ENCODE results near the gene SH3GL2.
A peak's percentile ranks its signal among the peaks of the same experiment; 100 is the strongest.

SH3GL2 gene

GRCh38 chr9:17611917-17612316, 33.1 kb downstream of the SH3GL2 start:
- DNase-seq, result no peak

- DNase-seq, result no peak
Measured at GRCh38 chr9:17613758-17614157, 34.9 kb downstream of the SH3GL2 start.

- DNase-seq, result no peak
Measured at GRCh38 chr9:17614250-17614649, 35.4 kb downstream of the SH3GL2 start.

DNA sequence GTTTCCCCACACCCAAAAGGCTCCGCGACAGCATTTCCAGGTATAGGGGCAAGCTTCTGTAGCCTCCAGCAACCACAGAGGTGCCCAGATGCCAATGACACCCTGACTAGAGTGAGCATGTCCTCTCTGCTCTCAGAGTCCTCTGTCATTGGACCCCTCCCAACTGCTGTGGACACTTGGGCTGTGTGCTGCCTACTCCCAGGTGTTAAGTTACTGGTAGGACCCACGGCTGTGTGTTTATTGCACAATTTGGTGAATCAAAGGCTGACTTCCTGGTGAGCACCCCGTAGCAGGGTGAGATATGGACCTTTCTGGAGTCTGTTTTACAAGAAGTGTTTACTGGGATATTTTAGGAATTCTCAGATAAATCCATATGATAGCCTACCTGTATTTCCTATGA, 36.0 kb downstream of the SH3GL2 start:
- no peak for DNase-seq

DNA sequence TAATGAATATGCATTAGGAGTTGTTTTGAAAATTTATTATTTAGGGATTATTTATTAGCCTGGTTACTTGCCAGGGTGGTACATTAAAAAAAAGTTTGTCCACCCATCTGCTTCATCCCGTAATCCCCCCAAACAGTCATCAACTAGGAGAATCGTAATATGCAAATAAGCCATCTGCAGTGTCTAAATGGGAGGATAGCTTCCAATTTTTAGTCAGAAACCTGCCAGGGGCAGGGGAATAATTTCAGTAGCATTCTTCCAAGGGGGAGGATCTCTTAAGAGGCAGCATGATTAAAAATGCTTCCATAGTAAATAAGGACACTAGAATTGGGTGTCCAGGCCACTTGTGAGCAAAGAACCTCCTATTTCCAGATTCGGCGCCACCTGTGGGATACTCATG, 43.3 kb downstream of the SH3GL2 start:
- DNase-seq, result no peak

DNA sequence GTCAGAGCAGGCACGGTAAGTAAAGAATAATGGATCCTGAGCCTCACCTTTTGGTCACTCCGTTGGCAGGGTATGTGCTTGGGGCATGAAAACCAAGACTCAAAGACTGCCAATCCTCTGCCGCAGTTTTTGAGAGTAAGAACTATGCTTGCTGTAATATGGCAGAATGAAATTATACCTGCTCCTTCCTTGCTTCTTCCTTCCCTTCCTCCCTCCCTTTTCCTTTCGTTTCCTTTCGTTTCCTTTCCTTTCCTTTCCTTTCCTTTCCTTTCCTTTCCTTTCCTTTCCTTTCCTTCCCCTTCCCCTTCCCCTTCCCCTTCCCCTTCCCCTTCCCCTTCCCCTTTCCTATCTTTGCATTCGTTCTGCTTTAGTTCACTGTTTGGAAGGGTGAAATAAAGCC, 43.9 kb downstream of the SH3GL2 start:
- no peak for DNase-seq

DNA sequence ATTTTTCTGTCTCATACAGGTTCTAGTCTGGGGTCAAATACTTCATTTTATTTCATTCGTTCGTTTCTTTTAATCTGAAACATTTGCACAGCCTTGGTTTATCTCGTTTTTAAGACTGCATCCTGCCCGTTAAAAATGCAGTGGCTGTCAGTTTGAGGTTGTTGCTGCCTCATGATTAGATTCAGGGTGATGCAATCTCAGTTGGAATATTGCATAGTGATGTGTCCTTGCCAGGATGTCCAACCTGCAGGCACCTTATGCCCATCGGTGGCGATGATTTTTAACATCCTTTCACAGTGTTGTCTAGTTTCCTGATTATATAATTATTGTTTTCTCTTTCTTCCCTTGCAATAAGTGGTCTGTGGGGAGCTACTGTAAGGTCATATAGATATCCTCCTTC, 45.1 kb downstream of the SH3GL2 start:
- DNase-seq, result no peak

- no peak for DNase-seq
Measured at GRCh38 chr9:17624571-17624970, 45.7 kb downstream of the SH3GL2 start.

DNA sequence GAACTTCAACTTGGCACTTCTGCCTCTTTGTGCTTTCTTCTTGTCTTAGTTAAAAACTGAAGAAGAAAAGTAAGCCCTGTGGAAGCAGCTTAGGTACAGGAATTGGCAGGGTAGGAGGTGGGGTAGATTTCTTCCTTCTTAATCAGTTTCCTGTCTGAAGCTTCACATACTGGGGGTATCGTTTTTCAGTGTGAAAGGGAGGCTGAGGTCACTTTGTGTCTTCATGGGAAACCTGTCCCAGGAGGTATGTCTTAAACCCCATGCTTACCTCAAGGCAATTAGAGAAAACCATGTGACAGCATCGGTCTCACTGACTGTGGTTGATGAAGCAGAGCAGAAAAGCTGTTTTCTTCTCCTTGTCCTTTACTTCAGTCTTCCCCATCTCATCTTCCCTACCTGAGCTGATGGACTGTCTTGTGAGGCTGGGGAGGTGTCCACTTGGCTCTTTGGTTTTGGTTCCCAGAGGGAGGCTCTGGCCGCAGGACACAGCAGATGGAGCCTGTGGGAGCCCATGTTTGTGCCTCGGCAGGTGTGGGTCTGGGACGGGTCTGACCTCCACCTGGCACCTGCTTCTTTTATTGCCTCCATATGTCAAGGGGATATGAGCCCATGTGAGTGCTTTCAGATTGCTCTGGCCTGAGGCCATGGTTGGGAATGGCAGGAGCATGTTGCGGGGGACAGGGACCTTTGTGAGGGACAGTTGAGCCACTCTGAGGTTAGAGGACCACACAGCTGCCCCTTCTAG, 47.0 kb downstream of the SH3GL2 start:
- DNase-seq, result no peak

DNA sequence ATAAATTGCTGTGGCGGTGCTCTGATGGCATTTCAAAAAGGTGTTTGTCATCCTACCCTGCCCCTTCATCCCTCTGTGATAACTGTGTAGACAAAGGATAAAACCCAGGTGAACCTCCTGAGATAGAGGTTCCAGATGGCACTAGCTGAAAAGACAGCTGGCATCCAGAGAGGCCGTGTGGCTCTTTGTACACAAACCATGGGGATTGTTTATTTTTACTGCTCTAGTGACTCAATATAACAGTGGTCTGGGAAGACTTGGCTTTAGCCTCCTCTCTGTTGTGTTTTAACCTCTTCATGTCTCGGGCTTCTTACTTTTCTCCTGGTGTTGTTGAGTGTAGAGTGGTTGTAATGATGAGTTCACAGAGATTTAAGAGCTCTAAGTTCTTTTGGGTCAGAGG, 48.8 kb downstream of the SH3GL2 start:
- DNase-seq, result peak; percentile 49

GRCh38 chr9:17628624-17629023, 49.8 kb downstream of the SH3GL2 start:
- DNase-seq, result no peak

DNA sequence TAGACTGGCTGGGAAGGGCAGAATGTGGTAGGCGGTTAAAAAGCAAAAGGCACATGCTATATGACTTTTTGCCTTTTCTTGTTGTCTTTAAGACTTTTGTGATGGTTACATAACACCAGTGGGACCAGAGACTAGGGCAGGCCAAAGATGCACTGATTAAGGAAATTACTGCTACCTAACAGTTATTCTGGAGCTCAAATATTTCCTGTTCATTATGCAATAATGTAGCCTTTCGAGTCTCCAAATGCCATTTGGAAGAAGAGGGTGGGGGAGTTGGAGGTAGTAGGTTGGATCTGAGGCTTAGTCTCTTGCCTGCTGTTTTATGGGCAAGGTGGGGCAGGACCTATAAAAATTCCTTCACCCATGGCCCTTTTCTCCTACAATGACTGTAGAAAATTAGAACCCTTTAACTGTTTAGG, 51.7 kb downstream of the SH3GL2 start:
- no peak for DNase-seq

DNA sequence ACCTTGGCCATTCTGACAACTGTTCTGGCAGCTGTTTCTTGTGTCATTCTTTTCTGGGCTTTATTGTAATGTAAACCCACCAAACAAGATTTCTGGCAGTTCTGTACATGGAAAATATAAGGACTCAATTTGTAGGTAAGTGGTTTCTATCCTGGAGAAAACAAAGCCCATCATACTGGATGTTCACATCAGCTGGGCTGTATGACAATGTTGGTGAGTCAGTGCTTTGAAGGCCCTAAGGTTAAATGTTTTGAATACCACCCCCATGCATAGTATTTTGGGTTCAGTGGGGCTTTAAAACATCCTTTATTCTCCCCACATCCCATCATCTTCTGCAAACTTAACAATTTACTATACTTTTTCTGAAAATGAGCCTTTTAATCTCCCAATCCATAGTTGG, 52.5 kb downstream of the SH3GL2 start:
- DNase-seq, result no peak

DNA sequence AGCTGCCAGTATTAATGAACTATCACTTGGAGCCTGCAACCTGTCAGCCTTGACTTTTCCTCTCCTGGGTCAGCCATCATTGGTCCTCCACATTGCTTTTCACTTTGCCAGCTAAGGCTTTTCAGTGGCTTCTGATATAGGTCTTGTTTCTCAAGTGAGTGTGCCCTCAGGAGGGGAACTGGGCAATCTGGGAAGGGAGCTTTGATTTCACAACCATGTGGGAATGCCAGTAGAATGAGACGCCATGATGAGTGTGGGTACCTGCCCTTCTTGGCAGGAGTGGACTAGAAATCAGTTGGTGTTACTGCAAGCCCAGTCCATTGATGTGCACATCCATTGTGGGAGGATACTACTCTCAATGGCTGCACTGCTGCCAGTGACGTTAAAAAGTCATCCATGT, 54.1 kb downstream of the SH3GL2 start:
- no peak for DNase-seq

DNA sequence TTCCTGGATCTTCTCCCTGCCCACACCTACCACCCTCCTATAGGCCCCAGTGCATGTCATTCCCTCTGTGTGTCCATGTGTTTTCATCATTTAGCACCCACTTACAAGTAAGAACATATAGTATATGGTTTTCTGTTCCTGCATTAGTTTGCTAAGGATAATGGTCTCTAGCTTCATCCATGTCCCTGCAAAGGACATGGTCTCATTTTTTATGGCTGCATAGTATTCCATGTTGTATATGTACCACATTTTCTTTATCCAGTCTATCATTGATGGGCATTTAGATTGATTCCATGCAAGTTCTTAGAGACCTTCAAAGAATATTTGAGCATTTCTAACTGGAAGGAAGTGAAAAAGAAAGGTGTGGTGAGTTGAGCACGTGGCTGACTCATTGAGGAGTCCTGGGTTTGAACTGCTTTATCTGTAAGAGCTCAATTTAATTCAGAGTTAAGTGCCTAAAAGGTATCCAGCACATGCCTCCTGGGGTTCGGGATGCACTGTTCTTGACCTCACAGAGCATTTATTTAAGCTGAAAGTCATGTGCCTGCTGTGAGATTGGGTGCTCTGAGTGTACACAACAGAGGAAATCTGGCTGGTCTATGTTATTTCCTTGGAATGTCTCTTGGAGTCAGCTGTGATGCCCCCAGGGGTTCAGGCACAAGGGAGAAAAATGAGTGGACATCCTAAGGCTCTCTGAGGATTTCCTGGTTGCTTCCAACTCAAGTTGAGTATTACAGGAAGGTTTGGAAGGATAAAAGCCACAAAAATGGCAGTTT, 56.4 kb downstream of the SH3GL2 start:
- DNase-seq, result no peak

DNA sequence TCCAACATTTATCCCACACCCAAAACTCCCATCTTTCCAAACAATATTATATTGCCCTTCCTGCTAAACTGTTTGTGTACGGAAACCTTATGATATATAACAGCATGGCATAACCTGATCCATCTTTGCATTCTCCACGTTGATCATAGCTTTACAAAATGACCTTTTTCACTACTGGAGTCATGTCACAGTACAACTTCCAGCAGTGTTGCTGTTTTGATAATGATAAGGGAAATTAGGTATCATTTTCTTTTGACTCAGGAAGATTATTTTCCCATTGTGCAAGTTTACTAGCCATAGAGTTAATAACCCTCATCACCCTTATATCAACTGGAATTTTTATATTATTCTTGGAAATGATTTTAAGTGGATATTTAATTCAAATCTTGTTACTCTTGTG, 57.5 kb downstream of the SH3GL2 start:
- DNase-seq, result no peak

DNA sequence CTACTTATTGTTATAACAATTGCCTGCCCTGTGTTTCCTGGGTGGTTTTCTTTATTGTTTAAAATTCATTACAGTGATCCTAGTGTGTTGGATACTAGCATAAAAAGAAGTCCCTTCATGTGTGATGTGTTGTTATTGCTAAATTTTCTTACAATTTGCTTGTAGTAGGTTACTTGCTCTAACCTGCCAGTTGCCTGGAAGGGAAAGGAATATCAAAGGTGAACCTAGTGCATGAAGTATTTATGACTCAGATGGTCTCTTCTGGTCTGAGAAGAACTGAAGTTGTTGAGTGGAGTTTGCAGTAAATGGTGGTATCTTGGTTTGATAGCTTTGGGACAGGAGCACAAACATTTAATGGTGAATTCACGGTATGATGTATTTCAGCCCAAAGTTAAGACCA, 58.0 kb downstream of the SH3GL2 start:
- no peak for DNase-seq

- DNase-seq, result no peak
Measured at GRCh38 chr9:17637229-17637628, 58.4 kb downstream of the SH3GL2 start.

- no peak for DNase-seq
Measured at GRCh38 chr9:17648516-17648915, 69.7 kb downstream of the SH3GL2 start.

- no peak for DNase-seq
Measured at GRCh38 chr9:17651725-17652124, 72.9 kb downstream of the SH3GL2 start.

DNA sequence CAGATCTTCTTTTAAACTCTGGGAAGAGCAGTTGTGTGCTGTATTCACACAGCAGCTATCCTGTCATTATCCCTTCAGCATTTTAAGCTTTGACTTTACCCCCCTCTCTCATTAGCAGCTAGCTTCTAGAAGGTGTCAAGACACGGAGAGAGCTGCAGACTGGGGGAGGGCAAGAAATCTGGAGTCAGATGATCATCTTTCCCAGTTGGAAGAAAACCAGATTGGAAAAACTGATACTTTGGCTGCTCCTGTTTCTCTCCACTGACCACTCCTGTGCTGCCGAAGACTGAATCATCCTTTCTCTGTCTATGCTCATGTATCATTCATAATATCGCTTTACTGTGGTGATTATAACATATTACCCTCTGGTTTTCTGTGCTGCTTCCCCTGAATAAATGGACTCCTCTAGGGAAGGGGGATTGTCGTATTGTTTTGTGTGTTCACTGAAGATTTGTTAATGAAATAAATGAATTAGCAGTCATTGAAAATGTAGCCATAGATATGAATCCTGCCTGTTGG, 75.1 kb downstream of the SH3GL2 start:
- no peak for DNase-seq

- peak; percentile 76 for DNase-seq
Measured at GRCh38 chr9:17656889-17657288, 78.0 kb downstream of the SH3GL2 start.

- DNase-seq, result no peak
Measured at GRCh38 chr9:17658237-17658636, 79.4 kb downstream of the SH3GL2 start.

- no peak for DNase-seq
Measured at GRCh38 chr9:17660158-17660557, 81.3 kb downstream of the SH3GL2 start.

Data from DMS79 (cell line).